Ectodermal cell (in vitro differentiated cells): Measurements from ENCODE around the gene KIFAP3.

Experiments
- H3K27ac ChIP-seq: 2 replicates; pipeline ENCODE4 v1.7.0; 2013; ENCODE audit warnings: mild to moderate bottlenecking, low read depth, low read length; ENCODE audit not compliant: insufficient read depth, poor library complexity, severe bottlenecking
- H3K27me3 ChIP-seq: 2 replicates; pipeline ENCODE4 v1.7.0; 2013; ENCODE audit warnings: mild to moderate bottlenecking, low read length; ENCODE audit not compliant: insufficient read depth, control insufficient read depth, poor library complexity, severe bottlenecking
- H3K36me3 ChIP-seq: one replicate; pipeline ENCODE4 v1.7.0; 2013; ENCODE audit warnings: low read length; ENCODE audit not compliant: control insufficient read depth, insufficient read depth
- H3K4me1 ChIP-seq: one replicate; pipeline ENCODE4 v1.7.0; 2013; ENCODE audit warnings: low read length; ENCODE audit not compliant: control insufficient read depth, insufficient read depth
- H3K4me3 ChIP-seq: 2 replicates; pipeline ENCODE4 v1.7.0; 2013; ENCODE audit warnings: low read depth, low read length, control low read depth; ENCODE audit not compliant: insufficient read depth
- H3K9me3 ChIP-seq: 2 replicates; pipeline ENCODE4 v1.7.0; 2013; ENCODE audit warnings: mild to moderate bottlenecking, low read length, moderate library complexity; ENCODE audit not compliant: control insufficient read depth
- WGBS, 2 experiments: methylation state at CpG; one replicate each; pipeline ENCODE4 v1.1.7; 2013; ENCODE audit warnings: missing lambda C conversion rate in 2 of 2; 5-methylcytosine and 5-hydroxymethylcytosine counted together

KIFAP3 gene

GRCh38 chr1:169989246-169989645 is 85.2 kb downstream of the KIFAP3 start:
- Histone ChIP-seq H3K4me3 (no peak overlapping the region), H3K36me3 (no peaks in the 10 kb centered on the region), H3K4me1 (no peaks in the 10 kb centered on the region), H3K9me3 (no peaks in the 10 kb centered on the region), H3K27ac (no peak overlapping the region), H3K27me3 (no peaks in the 10 kb centered on the region)
- WGBS, 2 experiments = 85 to 88% methylated on average over 2 of the region's 2 CpGs

- Histone ChIP-seq H3K36me3 (no peaks in the 10 kb centered on the region), H3K27ac (no peak overlapping the region), H3K4me1 (no peaks in the 10 kb centered on the region), H3K9me3 (no peaks in the 10 kb centered on the region), H3K27me3 (no peaks in the 10 kb centered on the region), H3K4me3 (no peak overlapping the region)
- no CpG with 5 or more reads among the region's 1 CpG for WGBS, 2 experiments
Observed at GRCh38 chr1:169985757-169986156, 88.7 kb downstream of the KIFAP3 start.

GRCh38 chr1:169974067-169974466 is 100.4 kb downstream of the KIFAP3 start:
- Histone ChIP-seq H3K4me1 (no peaks in the 10 kb centered on the region), H3K36me3 (no peaks in the 10 kb centered on the region), H3K9me3 (no peaks in the 10 kb centered on the region), H3K4me3 (no peak overlapping the region), H3K27ac (no peak overlapping the region), H3K27me3 (no peaks in the 10 kb centered on the region)

GRCh38 chr1:169970114-169970513 is 104.4 kb downstream of the KIFAP3 start:
- no peaks in the 10 kb centered on the region for H3K9me3 ChIP-seq
- no peaks in the 10 kb centered on the region for H3K36me3 ChIP-seq
- no peak overlapping the region for H3K27ac ChIP-seq
- WGBS, 2 experiments = 83 to 86% methylated on average over 1 to 2 of the region's 2 CpGs
- no peaks in the 10 kb centered on the region for H3K27me3 ChIP-seq
- no peak overlapping the region for H3K4me3 ChIP-seq
- H3K4me1 ChIP-seq = no peaks in the 10 kb centered on the region

- Histone ChIP-seq H3K4me3 (no peak overlapping the region), H3K27me3 (no peaks in the 10 kb centered on the region), H3K4me1 (no peaks in the 10 kb centered on the region), H3K27ac (no peak overlapping the region), H3K36me3 (no peaks in the 10 kb centered on the region), H3K9me3 (no peaks in the 10 kb centered on the region)
- WGBS, 2 experiments = 50 to 63% methylated on average over 2 to 3 of the region's 4 CpGs
Observed at GRCh38 chr1:169968174-169968573, 106.3 kb downstream of the KIFAP3 start.

GRCh38 chr1:169964206-169964605 is 110.3 kb downstream of the KIFAP3 start:
- Histone ChIP-seq H3K4me1 (no peaks in the 10 kb centered on the region), H3K27ac (no peak overlapping the region), H3K36me3 (no peaks in the 10 kb centered on the region), H3K9me3 (no peaks in the 10 kb centered on the region), H3K27me3 (no peaks in the 10 kb centered on the region), H3K4me3 (no peak overlapping the region)
- 85 to 90% methylated on average over 2 to 4 of the region's 4 CpGs for WGBS, 2 experiments

- Histone ChIP-seq H3K4me3 (no peak overlapping the region), H3K27me3 (no peaks in the 10 kb centered on the region), H3K27ac (no peak overlapping the region), H3K4me1 (no peaks in the 10 kb centered on the region), H3K36me3 (no peaks in the 10 kb centered on the region), H3K9me3 (no peaks in the 10 kb centered on the region)
Observed at GRCh38 chr1:169959686-169960085, 114.8 kb downstream of the KIFAP3 start.

GRCh38 chr1:169958987-169959386 is 115.5 kb downstream of the KIFAP3 start:
- WGBS, 2 experiments = 92 to 93% methylated on average over 2 to 3 of the region's 3 CpGs
- Histone ChIP-seq H3K4me1 (no peaks in the 10 kb centered on the region), H3K9me3 (no peaks in the 10 kb centered on the region), H3K36me3 (no peaks in the 10 kb centered on the region), H3K27me3 (no peaks in the 10 kb centered on the region), H3K4me3 (no peak overlapping the region), H3K27ac (no peak overlapping the region)

GRCh38 chr1:169957884-169958283 is 116.6 kb downstream of the KIFAP3 start:
- H3K9me3 ChIP-seq = no peaks in the 10 kb centered on the region
- H3K27ac ChIP-seq = no peak overlapping the region
- no peaks in the 10 kb centered on the region for H3K36me3 ChIP-seq
- H3K27me3 ChIP-seq = no peaks in the 10 kb centered on the region
- no peaks in the 10 kb centered on the region for H3K4me1 ChIP-seq
- WGBS, 2 experiments = 90 to 91% methylated on average over 3 of the region's 3 CpGs
- no peak overlapping the region for H3K4me3 ChIP-seq

- H3K4me1 ChIP-seq = no peaks in the 10 kb centered on the region
- no peaks in the 10 kb centered on the region for H3K9me3 ChIP-seq
- no peaks in the 10 kb centered on the region for H3K27me3 ChIP-seq
- 83% methylated on average over 1 of the region's 1 CpG; no CpG with 5 or more reads in 1 of the 2 experiments for WGBS, 2 experiments
- H3K4me3 ChIP-seq = no peak overlapping the region
- H3K27ac ChIP-seq = no peak overlapping the region
- no peaks in the 10 kb centered on the region for H3K36me3 ChIP-seq
Observed at GRCh38 chr1:169951108-169951507, 123.4 kb downstream of the KIFAP3 start.

- Histone ChIP-seq H3K4me1 (no peaks in the 10 kb centered on the region), H3K27me3 (no peaks in the 10 kb centered on the region), H3K36me3 (no peaks in the 10 kb centered on the region), H3K27ac (no peak overlapping the region), H3K9me3 (no peaks in the 10 kb centered on the region), H3K4me3 (no peak overlapping the region)
Observed at GRCh38 chr1:169949139-169949538, 125.4 kb downstream of the KIFAP3 start.
